WERI-Rb-1 (cell line): Measurements from ENCODE around the gene DUS3L.

Experiments used
- DNase-seq: peaks from one replicate; pipeline ENCODE4 v3.0.0-alpha.2; 2020
- H3K27ac ChIP-seq: fragments of 250-450 bp; sonication (Bioruptor Pico); 2 replicates; pipeline ENCODE4 v1.5.1; 2020; ENCODE audit warnings: mild to moderate bottlenecking, moderate library complexity
- H3K27me3 ChIP-seq: fragments of 250-450 bp; sonication (Bioruptor Pico); 2 replicates; pipeline ENCODE4 v1.5.1; 2021; ENCODE audit warnings: mild to moderate bottlenecking, low read depth, moderate library complexity; ENCODE audit not compliant: insufficient read depth, severe bottlenecking
- H3K36me3 ChIP-seq: fragments of 250-450 bp; sonication (Bioruptor Pico); 2 replicates; pipeline ENCODE4 v1.5.1; 2020; ENCODE audit warnings: mild to moderate bottlenecking, moderate library complexity
- H3K4me3 ChIP-seq: 2 replicates; pipeline ENCODE4 v1.5.1; 2011; ENCODE audit warnings: low read depth, mild to moderate bottlenecking, control low read depth, low read length
- H3K9me3 ChIP-seq: fragments of 250-450 bp; sonication (Bioruptor Pico); 2 replicates; pipeline ENCODE4 v1.5.1; 2021; ENCODE audit warnings: mild to moderate bottlenecking, moderate library complexity; ENCODE audit not compliant: severe bottlenecking
- TF ChIP-seq, protein P1 (sequence below): IDR thresholded peaks from 2 replicates; pipeline ENCODE4 v1.5.1; 2011; ENCODE audit warnings: low read depth, mild to moderate bottlenecking, control low read depth, inconsistent platforms, low read length

Gene DUS3L

GRCh38 chr19:5808120-5808816 is 17.3 kb upstream of the DUS3L start:
- TF ChIP-seq, protein P1, sequence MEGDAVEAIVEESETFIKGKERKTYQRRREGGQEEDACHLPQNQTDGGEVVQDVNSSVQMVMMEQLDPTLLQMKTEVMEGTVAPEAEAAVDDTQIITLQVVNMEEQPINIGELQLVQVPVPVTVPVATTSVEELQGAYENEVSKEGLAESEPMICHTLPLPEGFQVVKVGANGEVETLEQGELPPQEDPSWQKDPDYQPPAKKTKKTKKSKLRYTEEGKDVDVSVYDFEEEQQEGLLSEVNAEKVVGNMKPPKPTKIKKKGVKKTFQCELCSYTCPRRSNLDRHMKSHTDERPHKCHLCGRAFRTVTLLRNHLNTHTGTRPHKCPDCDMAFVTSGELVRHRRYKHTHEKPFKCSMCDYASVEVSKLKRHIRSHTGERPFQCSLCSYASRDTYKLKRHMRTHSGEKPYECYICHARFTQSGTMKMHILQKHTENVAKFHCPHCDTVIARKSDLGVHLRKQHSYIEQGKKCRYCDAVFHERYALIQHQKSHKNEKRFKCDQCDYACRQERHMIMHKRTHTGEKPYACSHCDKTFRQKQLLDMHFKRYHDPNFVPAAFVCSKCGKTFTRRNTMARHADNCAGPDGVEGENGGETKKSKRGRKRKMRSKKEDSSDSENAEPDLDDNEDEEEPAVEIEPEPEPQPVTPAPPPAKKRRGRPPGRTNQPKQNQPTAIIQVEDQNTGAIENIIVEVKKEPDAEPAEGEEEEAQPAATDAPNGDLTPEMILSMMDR = no peak
- H3K27ac ChIP-seq = no peak overlapping the region
- H3K36me3 ChIP-seq = no peaks in the 10 kb centered on the region
- no peak overlapping the region for H3K4me3 ChIP-seq
- no peaks in the 10 kb centered on the region for H3K9me3 ChIP-seq
- H3K27me3 ChIP-seq = no peaks in the 10 kb centered on the region
- DNase-seq = no peak

DNA sequence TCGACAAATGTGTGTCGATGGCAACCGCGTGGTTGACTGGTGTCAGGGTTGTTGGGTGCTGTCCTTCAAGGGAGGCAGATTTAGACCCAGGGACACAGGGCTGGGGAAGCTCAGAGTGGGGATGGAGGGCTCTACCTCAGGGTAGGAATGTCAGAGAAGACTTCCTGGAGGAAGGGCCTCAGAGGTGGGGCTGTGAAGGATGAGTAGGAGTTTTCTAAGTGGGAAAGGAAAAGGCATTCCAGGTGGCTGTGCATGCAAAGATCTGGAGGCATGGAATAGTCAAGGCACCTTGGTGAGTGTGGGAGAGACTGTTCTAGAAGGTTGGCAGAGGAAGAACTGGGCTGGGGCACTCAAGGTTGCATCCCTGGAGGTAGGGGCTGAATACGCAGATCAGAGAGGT is 15.9 kb upstream of the DUS3L start:
- H3K4me3 ChIP-seq = no peak overlapping the region
- no peaks in the 10 kb centered on the region for H3K9me3 ChIP-seq
- H3K27ac ChIP-seq = no peak overlapping the region
- H3K27me3 ChIP-seq = no peaks in the 10 kb centered on the region
- H3K36me3 ChIP-seq = no peaks in the 10 kb centered on the region
- TF ChIP-seq, protein P1 = no peak
- DNase-seq = no peak

DNA sequence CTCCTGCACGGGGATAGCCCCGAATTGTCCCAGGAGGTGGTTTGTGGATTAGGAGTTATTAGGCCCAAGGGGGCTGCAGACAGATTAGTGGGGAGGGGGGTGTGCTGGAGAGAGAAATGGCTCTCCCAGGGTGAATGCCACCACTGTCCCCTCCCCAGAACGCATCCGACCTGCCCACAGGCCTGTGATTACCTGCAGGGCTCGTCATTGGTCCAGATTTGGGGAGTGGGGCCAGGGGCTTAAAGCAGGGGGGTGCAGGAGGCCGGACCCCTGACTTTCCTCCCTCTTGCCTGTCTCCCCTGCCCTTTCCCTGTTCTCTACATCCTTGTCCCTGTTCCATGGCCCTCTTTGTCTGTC is 15.1 kb upstream of the DUS3L start:
- Histone ChIP-seq H3K36me3 (no peaks in the 10 kb centered on the region), H3K27ac (no peak overlapping the region; the same call in 1 of the 2 replicates), H3K27me3 (no peaks in the 10 kb centered on the region), H3K9me3 (no peaks in the 10 kb centered on the region), H3K4me3 (peak overlapping the region; percentile 63)
- DNase-seq = no peak
- TF ChIP-seq, protein P1 = no peak

DNA sequence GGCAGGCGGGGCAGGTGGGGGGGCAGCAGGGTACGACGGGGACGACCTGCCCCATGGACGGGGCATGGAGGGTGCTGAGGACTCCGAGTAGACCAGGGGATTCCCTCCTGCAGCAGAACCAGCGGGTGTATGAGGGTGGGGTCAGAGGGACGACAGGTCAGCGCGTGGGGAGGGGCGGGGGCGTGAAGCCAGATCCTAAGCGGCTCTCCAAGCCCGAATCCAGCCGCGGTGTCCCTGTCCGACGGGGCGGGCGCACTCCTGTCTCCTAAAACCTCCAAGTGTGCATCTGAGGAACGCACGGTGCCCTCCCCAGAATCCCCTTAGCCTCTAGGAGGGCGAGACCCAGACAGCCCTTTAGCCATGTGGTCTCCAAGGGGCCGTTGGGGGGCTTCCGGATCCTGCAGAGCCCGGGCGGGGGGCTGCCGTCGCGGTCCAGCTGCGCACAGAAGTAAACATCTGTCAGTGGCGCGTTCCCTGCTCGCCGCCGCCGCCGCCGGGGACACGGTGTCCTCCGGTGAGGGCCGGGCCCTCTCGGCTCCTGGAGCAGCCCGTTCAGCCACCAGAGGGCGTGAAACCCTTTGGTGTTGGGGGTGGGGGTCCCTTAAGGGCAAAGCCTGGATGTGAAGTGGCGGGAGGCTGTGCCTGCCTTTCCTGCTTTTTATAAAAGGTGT is 14.6 kb upstream of the DUS3L start:
- Histone ChIP-seq H3K36me3 (no peaks in the 10 kb centered on the region), H3K27me3 (no peaks in the 10 kb centered on the region), H3K4me3 (peak overlapping the region; percentile 63), H3K27ac (no peak overlapping the region; the same call in 1 of the 2 replicates), H3K9me3 (no peaks in the 10 kb centered on the region)
- TF ChIP-seq, protein P1 = peak; percentile 84
- peak; percentile 93 for DNase-seq

DNA sequence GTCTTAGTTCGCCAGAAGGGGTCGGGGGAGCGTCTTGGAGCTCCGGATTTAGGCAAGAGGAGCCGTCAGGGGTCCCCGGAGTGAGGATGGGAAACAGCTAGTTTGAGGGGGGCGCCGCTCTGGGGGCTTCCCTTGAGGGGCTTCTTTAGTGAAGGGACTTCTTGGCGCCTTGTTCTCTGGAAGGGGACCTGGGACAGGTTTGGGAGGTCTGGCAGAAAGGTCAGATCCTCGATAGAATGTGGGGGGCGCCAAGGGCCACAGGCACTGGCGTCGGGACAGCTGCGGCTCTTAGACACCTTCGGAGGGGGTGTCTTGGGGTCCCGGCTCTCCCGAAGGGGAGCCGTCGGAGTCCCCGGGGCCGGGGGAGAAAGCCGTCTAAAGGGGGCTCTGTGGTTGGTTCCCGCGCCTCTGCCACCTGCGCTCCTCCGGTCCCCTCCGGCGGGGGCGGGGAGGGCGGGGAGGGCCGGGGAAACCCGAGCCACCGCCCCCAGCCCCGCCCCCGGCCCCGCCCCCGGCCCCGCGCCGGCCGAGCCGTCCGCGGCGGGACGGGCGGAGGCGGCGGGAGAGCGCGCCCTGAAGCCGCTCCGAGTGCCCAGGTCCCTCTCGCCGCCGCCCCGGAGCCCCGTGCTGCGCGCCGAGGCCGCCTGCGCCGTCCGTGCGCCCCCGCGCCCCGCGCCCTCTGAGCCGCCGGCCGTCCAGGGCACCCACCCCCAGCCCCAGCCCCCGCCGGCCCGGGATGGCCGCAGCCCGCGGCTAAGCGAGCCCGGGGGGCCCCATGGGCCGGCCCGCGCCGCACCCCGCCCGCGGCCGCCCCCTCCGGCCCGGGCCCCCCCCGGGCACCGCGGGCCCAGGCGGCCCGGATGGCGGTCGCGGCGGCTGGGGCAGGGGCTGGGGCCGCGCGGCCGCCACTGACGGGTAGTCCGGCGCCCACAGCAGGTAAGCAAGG is 13.8 kb upstream of the DUS3L start, which contains the start of gene NRTN:
Gene NRTN, plus strand, starts transcription at position 552 of the 946 bp plus-strand sequence. CDS start 19,099 bp downstream, outside the sequence.
- Histone ChIP-seq H3K27ac (no peak within 1 kb of the TSS; the same call in 1 of the 2 replicates), H3K36me3 (no peaks in the 10 kb centered on the region), H3K27me3 (no peaks in the 10 kb centered on the region), H3K4me3 (peak within 1 kb of the TSS; percentile 63), H3K9me3 (no peaks in the 10 kb centered on the region)
- peak; percentile 57 for DNase-seq
- TF ChIP-seq, protein P1 = no peak
